Spleen (tissue), 7 donors: Measurements from ENCODE around the gene STXBP1.

Experiments
- POLR2AphosphoS5 ChIP-seq, 3 donors: sonication (generic); formaldehyde crosslinking; IDR thresholded peaks; one replicate each; pipeline ENCODE4 v1.5.1; 2017; ENCODE audit warnings: antibody characterized with exemption in 3 of 3
- TF ChIP-seq, protein P1 (sequence below), 11 experiments: fragments of 200-600 bp in 7 of 11; fragments of 450-650 bp in 4 of 11; sonication (generic) in 4 of 11; IDR thresholded peaks in 8 of 11; conservative IDR thresholded peaks in 3 of 11; 1 replicate in 7 of 11; 2 replicates in 4 of 11; pipeline versions ENCODE4 v1.4.0 to v1.8.0; 2016 to 2021; ENCODE audit warnings: antibody characterized with exemption in 11 of 11, inconsistent platforms in 4 of 11, mild to moderate bottlenecking in 1 of 11
- donor health status: DM: no; HTN: no; CAD: no; lungs with moderate emphysema.
- donor health status: DM: no; HTN: no; CAD: no.
- donor health status: DM: no; HTN: no; CAD: no.

DNA sequence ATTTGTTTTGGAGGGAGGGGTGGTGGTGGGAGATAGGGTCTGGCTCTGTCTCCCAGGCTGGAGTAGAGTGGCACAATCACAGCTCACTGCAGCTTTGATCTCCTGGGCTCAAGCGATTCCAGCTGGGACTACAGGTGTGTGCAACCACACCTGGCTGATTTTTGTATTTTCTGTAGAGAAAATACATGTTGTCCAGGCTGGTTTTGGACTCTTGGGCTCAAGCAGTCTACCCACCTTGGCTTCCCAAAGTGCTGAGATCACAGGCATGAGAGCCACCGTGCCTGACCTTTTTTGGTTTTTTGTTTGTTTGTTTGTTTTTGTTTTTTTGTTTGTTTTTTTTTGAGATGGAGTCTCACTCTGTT lies 15.4 kb downstream of the STXBP1 start:
- TF ChIP-seq, protein P1, sequence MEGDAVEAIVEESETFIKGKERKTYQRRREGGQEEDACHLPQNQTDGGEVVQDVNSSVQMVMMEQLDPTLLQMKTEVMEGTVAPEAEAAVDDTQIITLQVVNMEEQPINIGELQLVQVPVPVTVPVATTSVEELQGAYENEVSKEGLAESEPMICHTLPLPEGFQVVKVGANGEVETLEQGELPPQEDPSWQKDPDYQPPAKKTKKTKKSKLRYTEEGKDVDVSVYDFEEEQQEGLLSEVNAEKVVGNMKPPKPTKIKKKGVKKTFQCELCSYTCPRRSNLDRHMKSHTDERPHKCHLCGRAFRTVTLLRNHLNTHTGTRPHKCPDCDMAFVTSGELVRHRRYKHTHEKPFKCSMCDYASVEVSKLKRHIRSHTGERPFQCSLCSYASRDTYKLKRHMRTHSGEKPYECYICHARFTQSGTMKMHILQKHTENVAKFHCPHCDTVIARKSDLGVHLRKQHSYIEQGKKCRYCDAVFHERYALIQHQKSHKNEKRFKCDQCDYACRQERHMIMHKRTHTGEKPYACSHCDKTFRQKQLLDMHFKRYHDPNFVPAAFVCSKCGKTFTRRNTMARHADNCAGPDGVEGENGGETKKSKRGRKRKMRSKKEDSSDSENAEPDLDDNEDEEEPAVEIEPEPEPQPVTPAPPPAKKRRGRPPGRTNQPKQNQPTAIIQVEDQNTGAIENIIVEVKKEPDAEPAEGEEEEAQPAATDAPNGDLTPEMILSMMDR (IDR thresholded peaks at IDR 0.05 in 8 of 11, conservative IDR thresholded peaks at IDR 0.05 in 3 of 11): no peak
- no peak for TF ChIP-seq POLR2AphosphoS5 (IDR thresholded peaks at IDR 0.05)
